Adrenal gland (tissue), 5 donors: ENCODE results near the gene OS9.

Experiments used
- CTCF ChIP-seq, 6 experiments: fragments of 450-650 bp in 4 of 6; fragments of 200-600 bp in 2 of 6; sonication (generic) in 1 of 6; IDR thresholded peaks; 1 replicate in 5 of 6; 2 replicates in 1 of 6; pipeline versions ENCODE4 v1.5.1 to v1.8.0; 2016 to 2021; ENCODE audit warnings: antibody characterized with exemption in 6 of 6, mild to moderate bottlenecking in 2 of 6, moderate library complexity in 1 of 6
- POLR2A ChIP-seq, 2 donors: fragments of 450-650 bp; IDR thresholded peaks; one replicate each; pipeline ENCODE4 v1.6.1; 2017; ENCODE audit warnings: antibody characterized with exemption in 2 of 2, mild to moderate bottlenecking in 2 of 2, moderate library complexity in 1 of 2
- donor health status: DM: no; HTN: no; CAD: no.

- TF ChIP-seq CTCF (IDR thresholded peaks at IDR 0.05): no peak
- no peak for TF ChIP-seq POLR2A (IDR thresholded peaks at IDR 0.05)
Observed at GRCh38 chr12:57654042-57654441, 39.9 kb upstream of the OS9 start.
